ENCODE measurements around the gene CLSTN1. TPM values are rescaled to one million over a fixed set of nuclear protein-coding genes. Genes with fewer than 3 reads are reported as not detected.
A peak's percentile ranks its signal among the peaks of the same experiment; 100 is the strongest.

Gene CLSTN1
- total and polyA plus RNA-seq, 5 donors from 2014 or later: 19.2 to 106 (median 22.7) TPM

DNA sequence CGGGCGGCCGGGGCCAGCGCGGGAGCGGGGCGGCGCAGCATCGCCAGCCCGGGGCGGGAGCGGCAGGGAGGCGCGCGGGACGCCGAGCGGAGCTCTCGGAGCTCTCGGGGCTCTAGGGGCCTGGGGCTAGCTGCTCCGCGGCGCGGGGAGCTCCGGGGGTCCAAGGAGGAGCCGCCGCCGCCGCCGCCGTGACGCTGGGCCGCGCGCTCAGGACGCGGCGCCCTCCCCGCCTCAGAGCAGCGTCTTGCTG is 147 bp downstream of the CLSTN1 start:
- Histone ChIP-seq H3K9me3 (ENCODE audit: control insufficient read depth in 2 of 2, low read length in 2 of 2) (no peaks in the 10 kb centered on the region), H3K27ac (ENCODE audit: insufficient read depth, low read length, poor library complexity, severe bottlenecking) (peak overlapping the region; percentile 41), H3K4me1 (ENCODE audit: control insufficient read depth, insufficient read depth, low read length, poor library complexity, severe bottlenecking) (peaks cover 41% of the 10 kb centered on the region), H3K27me3 (ENCODE audit: control insufficient read depth, insufficient read depth, low read length) (no peaks in the 10 kb centered on the region), H3K36me3 (ENCODE audit: control insufficient read depth, insufficient read depth, low read length) (no peaks in the 10 kb centered on the region), H3K4me3 (ENCODE audit: low read depth, low read length) (no peak overlapping the region)
- Mint-ChIP-seq H3K27me3 (no peaks in the 10 kb centered on the region), H3K27ac (no peak overlapping the region), H3K4me3 (peak overlapping the region in 2 of 4 donors; percentile 64 to 80), H3K9me3 (peaks cover 0 to 1% (median 0%) of the 10 kb centered on the region in 7 donors), H3K4me1 (peaks cover 18 to 57% (median 43%) of the 10 kb centered on the region in 4 donors), H3K36me3 (no peaks in the 10 kb centered on the region)
- DNase-seq (no peak), ATAC-seq (ENCODE audit: low read depth in 2 of 2) (peak in 1 of 2 donors; percentile 8)

DNA sequence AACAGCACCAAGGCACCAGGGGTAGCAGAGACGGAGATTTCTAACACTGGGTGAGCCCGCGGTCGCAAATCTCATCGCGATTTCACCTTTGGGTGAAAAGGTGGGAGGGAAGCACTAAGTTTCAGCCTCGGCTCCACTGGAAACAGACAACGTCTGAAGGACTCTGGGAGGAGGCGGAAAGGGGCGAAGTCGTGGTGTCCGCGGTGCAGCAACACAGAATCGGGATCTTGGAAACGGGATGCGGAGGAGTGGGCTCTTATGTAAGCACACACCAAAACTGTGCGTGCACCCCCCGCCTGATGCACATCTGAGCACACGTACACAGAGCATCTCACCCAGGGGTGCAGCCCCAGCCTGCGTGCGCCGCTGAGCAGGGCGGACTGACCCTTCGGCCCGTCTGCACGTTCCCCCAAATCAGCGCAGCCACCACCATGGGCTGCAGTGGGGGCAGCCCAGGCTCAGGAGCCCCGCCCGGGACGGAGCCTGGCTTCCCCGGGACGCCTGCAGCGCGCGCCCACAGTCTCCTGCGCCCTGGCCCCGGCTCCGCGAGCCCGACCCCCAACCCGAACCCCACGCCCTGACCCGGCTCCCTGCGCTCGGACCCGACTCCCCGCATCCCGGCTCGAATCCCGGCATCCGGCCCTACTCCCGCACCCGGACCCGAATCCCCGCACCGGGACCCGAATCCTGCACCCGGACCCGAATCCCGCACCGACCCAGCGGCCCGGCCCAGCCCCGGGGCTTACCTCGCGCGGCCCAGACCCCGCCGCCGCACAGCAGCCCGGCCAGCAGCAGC is 670 bp downstream of the CLSTN1 start:
- H3K4me1 ChIP-seq (ENCODE audit: control insufficient read depth, insufficient read depth, low read length, poor library complexity, severe bottlenecking): peaks cover 41% of the 10 kb centered on the region
- H3K9me3 Mint-ChIP-seq: peaks cover 0 to 1% (median 0%) of the 10 kb centered on the region in 7 donors
- peak overlapping the region; percentile 96 to 100 (median 97) for H3K4me3 Mint-ChIP-seq
- ATAC-seq (ENCODE audit: low read depth in 2 of 2) (peak in 1 of 2 donors; percentile 7), DNase-seq (peak in 1 of 3 donors; percentile 42)
- H3K4me1 Mint-ChIP-seq: peaks cover 18 to 57% (median 43%) of the 10 kb centered on the region in 4 donors
- H3K27ac ChIP-seq (ENCODE audit: insufficient read depth, low read length, poor library complexity, severe bottlenecking): peak overlapping the region; percentile 41
- H3K9me3 ChIP-seq (ENCODE audit: control insufficient read depth in 2 of 2, low read length in 2 of 2): no peaks in the 10 kb centered on the region
- H3K27me3 Mint-ChIP-seq: no peaks in the 10 kb centered on the region
- H3K36me3 ChIP-seq (ENCODE audit: control insufficient read depth, insufficient read depth, low read length): no peaks in the 10 kb centered on the region
- no peaks in the 10 kb centered on the region for H3K36me3 Mint-ChIP-seq
- peak overlapping the region; percentile 45 to 94 (median 91) for H3K27ac Mint-ChIP-seq
- no peaks in the 10 kb centered on the region for H3K27me3 ChIP-seq (ENCODE audit: control insufficient read depth, insufficient read depth, low read length)
- peak overlapping the region; percentile 89 for H3K4me3 ChIP-seq (ENCODE audit: low read depth, low read length)

DNA sequence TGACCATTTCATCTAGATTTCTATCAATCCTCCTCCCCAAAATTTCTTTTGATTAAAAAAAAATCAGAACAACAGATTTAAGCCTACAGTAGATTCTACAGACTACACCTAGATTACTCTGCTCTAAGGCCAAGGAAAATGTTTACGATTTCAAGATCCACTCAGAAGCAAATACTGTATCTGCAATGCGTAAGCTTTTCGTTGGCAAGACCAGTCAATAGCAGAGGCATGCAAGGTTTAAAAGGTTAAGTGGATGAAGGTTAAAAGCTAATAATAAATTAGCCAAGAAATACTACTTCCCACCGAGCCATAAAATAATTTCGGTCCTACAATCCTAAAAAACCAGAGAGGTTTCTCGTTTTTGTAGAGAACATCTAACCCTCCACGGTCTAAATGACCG is 1.3 kb downstream of the CLSTN1 start:
- no peaks in the 10 kb centered on the region for H3K36me3 Mint-ChIP-seq
- Histone ChIP-seq H3K27ac (ENCODE audit: insufficient read depth, low read length, poor library complexity, severe bottlenecking) (no peak overlapping the region), H3K9me3 (ENCODE audit: control insufficient read depth in 2 of 2, low read length in 2 of 2) (no peaks in the 10 kb centered on the region), H3K4me1 (ENCODE audit: control insufficient read depth, insufficient read depth, low read length, poor library complexity, severe bottlenecking) (peaks cover 41% of the 10 kb centered on the region), H3K27me3 (ENCODE audit: control insufficient read depth, insufficient read depth, low read length) (no peaks in the 10 kb centered on the region), H3K4me3 (ENCODE audit: low read depth, low read length) (peak overlapping the region; percentile 89), H3K36me3 (ENCODE audit: control insufficient read depth, insufficient read depth, low read length) (no peaks in the 10 kb centered on the region)
- H3K4me3 Mint-ChIP-seq: peak overlapping the region; percentile 96 to 100 (median 97)
- ATAC-seq (ENCODE audit: low read depth in 2 of 2) (no peak), DNase-seq (no peak)
- no peaks in the 10 kb centered on the region for H3K27me3 Mint-ChIP-seq
- peak overlapping the region; percentile 45 to 94 (median 91) for H3K27ac Mint-ChIP-seq
- H3K9me3 Mint-ChIP-seq: peaks cover 0 to 1% (median 0%) of the 10 kb centered on the region in 7 donors
- peaks cover 18 to 59% (median 43%) of the 10 kb centered on the region in 4 donors for H3K4me1 Mint-ChIP-seq

DNA sequence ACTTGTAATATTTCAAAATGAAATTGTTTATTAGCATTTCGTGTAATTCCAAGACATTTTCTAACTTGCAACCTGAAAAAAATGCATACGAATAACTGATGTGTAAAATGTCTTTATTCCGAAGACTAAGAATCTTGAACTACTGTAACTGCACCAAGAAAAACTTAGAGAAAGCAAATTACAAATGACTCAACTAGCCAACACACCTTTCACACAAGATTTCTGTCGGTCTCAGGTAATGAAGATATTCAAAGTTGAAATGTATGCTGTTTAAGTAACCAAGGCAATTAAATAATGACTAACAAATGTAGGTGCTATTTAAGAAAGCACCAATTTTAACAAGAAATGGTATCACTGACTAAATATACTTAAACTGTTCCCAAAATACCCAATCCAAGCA is 2.1 kb downstream of the CLSTN1 start:
- DNase-seq (no peak), ATAC-seq (ENCODE audit: low read depth in 2 of 2) (no peak)
- peak overlapping the region in 1 of 3 donors; percentile 94 for H3K27ac Mint-ChIP-seq
- peaks cover 18 to 65% (median 43%) of the 10 kb centered on the region in 4 donors for H3K4me1 Mint-ChIP-seq
- Histone ChIP-seq H3K27ac (ENCODE audit: insufficient read depth, low read length, poor library complexity, severe bottlenecking) (no peak overlapping the region), H3K4me3 (ENCODE audit: low read depth, low read length) (peak overlapping the region; percentile 89), H3K36me3 (ENCODE audit: control insufficient read depth, insufficient read depth, low read length) (no peaks in the 10 kb centered on the region), H3K4me1 (ENCODE audit: control insufficient read depth, insufficient read depth, low read length, poor library complexity, severe bottlenecking) (peaks cover 41% of the 10 kb centered on the region), H3K9me3 (ENCODE audit: control insufficient read depth in 2 of 2, low read length in 2 of 2) (no peaks in the 10 kb centered on the region), H3K27me3 (ENCODE audit: control insufficient read depth, insufficient read depth, low read length) (no peaks in the 10 kb centered on the region)
- H3K27me3 Mint-ChIP-seq: no peaks in the 10 kb centered on the region
- H3K36me3 Mint-ChIP-seq: no peaks in the 10 kb centered on the region
- H3K9me3 Mint-ChIP-seq: peaks cover 0 to under 1% (median 0%) of the 10 kb centered on the region in 7 donors
- H3K4me3 Mint-ChIP-seq: peak overlapping the region; percentile 96 to 100 (median 97)

DNA sequence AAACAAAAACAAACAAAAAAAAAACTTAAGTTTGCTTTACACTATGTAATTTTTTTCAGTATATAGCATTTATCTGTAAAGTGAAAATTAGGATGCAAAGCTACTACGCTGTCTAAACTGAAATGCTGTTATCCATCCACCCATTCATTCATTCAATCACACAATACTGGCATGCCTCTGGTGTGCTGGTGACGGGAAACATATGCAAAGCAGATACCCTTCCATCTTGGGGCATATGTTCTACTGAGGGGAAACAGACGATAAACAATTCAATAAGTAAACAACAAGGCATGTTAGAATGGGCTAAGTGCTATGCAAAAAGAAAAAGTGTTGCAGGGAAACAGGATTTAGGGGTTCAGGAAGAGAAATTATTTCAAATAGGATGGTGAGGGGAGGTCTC is 3.2 kb downstream of the CLSTN1 start:
- no peak overlapping the region for H3K4me3 ChIP-seq (ENCODE audit: low read depth, low read length)
- H3K4me1 Mint-ChIP-seq: peaks cover 21 to 66% (median 36%) of the 10 kb centered on the region in 4 donors
- peaks cover 37% of the 10 kb centered on the region for H3K4me1 ChIP-seq (ENCODE audit: control insufficient read depth, insufficient read depth, low read length, poor library complexity, severe bottlenecking)
- H3K36me3 Mint-ChIP-seq: peaks cover 4% of the 10 kb centered on the region
- peak overlapping the region in 3 of 4 donors; percentile 2 to 66 (median 20) for H3K4me3 Mint-ChIP-seq
- H3K9me3 ChIP-seq (ENCODE audit: control insufficient read depth in 2 of 2, low read length in 2 of 2): no peaks in the 10 kb centered on the region
- no peaks in the 10 kb centered on the region for H3K27me3 Mint-ChIP-seq
- no peak for DNase-seq
- H3K27ac Mint-ChIP-seq: peak overlapping the region in 1 of 3 donors; percentile 34
- H3K9me3 Mint-ChIP-seq: no peaks in the 10 kb centered on the region
- H3K27ac ChIP-seq (ENCODE audit: insufficient read depth, low read length, poor library complexity, severe bottlenecking): no peak overlapping the region
- ATAC-seq (ENCODE audit: low read depth in 2 of 2): no peak
- H3K27me3 ChIP-seq (ENCODE audit: control insufficient read depth, insufficient read depth, low read length): no peaks in the 10 kb centered on the region
- H3K36me3 ChIP-seq (ENCODE audit: control insufficient read depth, insufficient read depth, low read length): no peaks in the 10 kb centered on the region

DNA sequence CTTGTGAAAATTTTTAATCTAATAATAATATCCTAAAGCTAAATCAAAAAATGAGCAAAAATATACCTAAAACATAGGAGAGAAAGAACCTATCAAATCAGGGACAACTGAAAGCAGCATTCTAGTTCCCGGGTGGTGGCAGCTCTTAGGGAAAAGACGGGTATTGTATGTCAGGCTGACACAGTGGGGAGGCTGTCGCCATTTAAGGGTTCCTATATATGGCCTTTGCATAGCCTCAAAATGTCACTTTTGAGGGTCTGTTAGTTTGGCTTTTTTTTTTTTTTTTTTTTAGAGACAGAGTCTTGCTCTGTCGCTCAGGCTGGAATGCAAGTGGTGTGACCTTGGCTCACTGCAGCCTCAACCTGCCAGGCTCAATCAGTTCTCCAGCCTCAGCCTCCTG is 6.0 kb downstream of the CLSTN1 start:
- Histone ChIP-seq H3K27ac (ENCODE audit: insufficient read depth, low read length, poor library complexity, severe bottlenecking) (no peak overlapping the region), H3K36me3 (ENCODE audit: control insufficient read depth, insufficient read depth, low read length) (no peaks in the 10 kb centered on the region), H3K27me3 (ENCODE audit: control insufficient read depth, insufficient read depth, low read length) (no peaks in the 10 kb centered on the region), H3K9me3 (ENCODE audit: control insufficient read depth in 2 of 2, low read length in 2 of 2) (no peaks in the 10 kb centered on the region), H3K4me1 (ENCODE audit: control insufficient read depth, insufficient read depth, low read length, poor library complexity, severe bottlenecking) (peaks cover 19% of the 10 kb centered on the region), H3K4me3 (ENCODE audit: low read depth, low read length) (no peak overlapping the region)
- H3K9me3 Mint-ChIP-seq: no peaks in the 10 kb centered on the region
- H3K27me3 Mint-ChIP-seq: no peaks in the 10 kb centered on the region
- H3K4me3 Mint-ChIP-seq: peak overlapping the region in 1 of 4 donors; percentile 81
- peaks cover 23 to 75% (median 39%) of the 10 kb centered on the region in 4 donors for H3K4me1 Mint-ChIP-seq
- no peak overlapping the region for H3K27ac Mint-ChIP-seq
- ATAC-seq (ENCODE audit: low read depth in 2 of 2): no peak
- H3K36me3 Mint-ChIP-seq: peaks cover 4% of the 10 kb centered on the region
- no peak for DNase-seq

DNA sequence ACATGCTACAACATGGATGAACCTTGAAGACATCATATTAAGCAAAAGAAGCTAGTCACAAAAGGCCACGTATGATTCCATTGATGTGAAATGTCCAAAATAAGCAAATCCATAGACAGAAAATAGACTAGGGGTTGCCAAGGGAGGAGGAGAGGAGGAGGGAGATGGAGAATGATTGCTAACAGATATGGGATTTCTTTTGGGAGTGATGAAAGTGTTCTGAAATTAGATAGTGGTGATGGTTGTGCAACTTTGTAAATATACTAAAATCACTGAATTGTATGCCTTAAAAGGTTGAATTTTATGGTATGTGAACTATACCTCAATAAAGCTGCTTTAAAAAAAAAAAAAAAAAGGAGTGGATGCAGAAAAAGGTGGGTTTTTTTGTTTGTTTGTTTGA is 7.6 kb downstream of the CLSTN1 start:
- no peak for DNase-seq
- H3K4me3 Mint-ChIP-seq: peak overlapping the region in 1 of 4 donors; percentile 55
- peaks cover 4% of the 10 kb centered on the region for H3K36me3 Mint-ChIP-seq
- Histone ChIP-seq H3K4me3 (ENCODE audit: low read depth, low read length) (no peak overlapping the region), H3K36me3 (ENCODE audit: control insufficient read depth, insufficient read depth, low read length) (no peaks in the 10 kb centered on the region), H3K9me3 (ENCODE audit: control insufficient read depth in 2 of 2, low read length in 2 of 2) (no peaks in the 10 kb centered on the region), H3K4me1 (ENCODE audit: control insufficient read depth, insufficient read depth, low read length, poor library complexity, severe bottlenecking) (peaks cover 8% of the 10 kb centered on the region), H3K27me3 (ENCODE audit: control insufficient read depth, insufficient read depth, low read length) (no peaks in the 10 kb centered on the region), H3K27ac (ENCODE audit: insufficient read depth, low read length, poor library complexity, severe bottlenecking) (no peak overlapping the region)
- H3K27ac Mint-ChIP-seq: peak overlapping the region in 1 of 3 donors; percentile 40
- H3K9me3 Mint-ChIP-seq: no peaks in the 10 kb centered on the region
- peaks cover 13 to 75% (median 32%) of the 10 kb centered on the region in 4 donors for H3K4me1 Mint-ChIP-seq
- no peaks in the 10 kb centered on the region for H3K27me3 Mint-ChIP-seq
- ATAC-seq (ENCODE audit: low read depth in 2 of 2): no peak

DNA sequence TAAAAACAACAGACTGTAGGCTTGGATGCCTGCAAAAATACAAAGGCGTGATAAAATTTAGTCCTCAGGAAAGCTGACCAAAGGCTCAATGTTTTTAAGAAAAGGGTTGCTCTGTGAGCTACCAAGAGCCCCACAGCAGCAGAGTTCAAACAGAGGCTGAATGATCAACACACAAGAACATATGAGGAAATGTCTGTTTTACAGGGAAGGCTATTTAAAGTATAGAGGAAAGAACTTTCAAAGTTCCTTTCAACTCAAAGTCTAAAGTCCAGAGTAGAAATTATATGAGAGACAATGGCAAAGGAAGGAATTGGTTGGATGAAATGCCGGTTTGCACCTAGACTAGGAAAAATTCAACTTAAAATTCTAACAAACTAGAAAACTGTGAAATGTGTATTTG is 8.6 kb downstream of the CLSTN1 start:
- H3K27me3 ChIP-seq (ENCODE audit: control insufficient read depth, insufficient read depth, low read length): no peaks in the 10 kb centered on the region
- Mint-ChIP-seq H3K27me3 (no peaks in the 10 kb centered on the region), H3K36me3 (peaks cover 4% of the 10 kb centered on the region), H3K4me3 (peak overlapping the region in 1 of 4 donors; percentile 7), H3K9me3 (no peaks in the 10 kb centered on the region), H3K4me1 (peaks cover 13 to 71% (median 29%) of the 10 kb centered on the region in 4 donors), H3K27ac (no peak overlapping the region)
- no peak overlapping the region for H3K4me3 ChIP-seq (ENCODE audit: low read depth, low read length)
- H3K9me3 ChIP-seq (ENCODE audit: control insufficient read depth in 2 of 2, low read length in 2 of 2): no peaks in the 10 kb centered on the region
- no peaks in the 10 kb centered on the region for H3K36me3 ChIP-seq (ENCODE audit: control insufficient read depth, insufficient read depth, low read length)
- H3K4me1 ChIP-seq (ENCODE audit: control insufficient read depth, insufficient read depth, low read length, poor library complexity, severe bottlenecking): peaks cover 3% of the 10 kb centered on the region
- DNase-seq (no peak), ATAC-seq (ENCODE audit: low read depth in 2 of 2) (no peak)
- no peak overlapping the region for H3K27ac ChIP-seq (ENCODE audit: insufficient read depth, low read length, poor library complexity, severe bottlenecking)

Measured in CD4-positive, CD25-positive, alpha-beta regulatory T cell (primary cell).